Measurements from ENCODE around the gene RASAL2.

The RASAL2 gene

GRCh38 chr1:178456472-178456871, 362.6 kb downstream of the RASAL2 start:
- DNase-seq (ENCODE audit: low read depth in 3 of 3): no peak

GRCh38 chr1:178457651-178458050, 363.7 kb downstream of the RASAL2 start:
- DNase-seq (ENCODE audit: low read depth in 3 of 3): no peak

GRCh38 chr1:178458203-178458602, 364.3 kb downstream of the RASAL2 start:
- DNase-seq (ENCODE audit: low read depth in 3 of 3): no peak

GRCh38 chr1:178461104-178461503, 367.2 kb downstream of the RASAL2 start:
- no peak for DNase-seq (ENCODE audit: low read depth in 3 of 3)

GRCh38 chr1:178461701-178462100, 367.8 kb downstream of the RASAL2 start:
- DNase-seq (ENCODE audit: low read depth in 3 of 3): no peak

GRCh38 chr1:178464141-178464540, 370.2 kb downstream of the RASAL2 start:
- DNase-seq (ENCODE audit: low read depth in 3 of 3): no peak

- DNase-seq (ENCODE audit: low read depth in 3 of 3): no peak
Observed at GRCh38 chr1:178464566-178464965, 370.7 kb downstream of the RASAL2 start.

GRCh38 chr1:178465011-178465410, 371.1 kb downstream of the RASAL2 start:
- DNase-seq (ENCODE audit: low read depth in 3 of 3): no peak

GRCh38 chr1:178467837-178468236, 373.9 kb downstream of the RASAL2 start:
- no peak for DNase-seq (ENCODE audit: low read depth in 3 of 3)

- DNase-seq (ENCODE audit: low read depth in 3 of 3): no peak
Observed at GRCh38 chr1:178470411-178470960, 376.6 kb downstream of the RASAL2 start.

- DNase-seq (ENCODE audit: low read depth in 3 of 3): no peak
Observed at GRCh38 chr1:178472531-178472930, 378.6 kb downstream of the RASAL2 start.

- DNase-seq (ENCODE audit: low read depth in 3 of 3): no peak
Observed at GRCh38 chr1:178477373-178477772, 383.5 kb downstream of the RASAL2 start.

GRCh38 chr1:178477841-178478240, 383.9 kb downstream of the RASAL2 start:
- no peak for DNase-seq (ENCODE audit: low read depth in 3 of 3)

GRCh38 chr1:178483251-178483957, 389.5 kb downstream of the RASAL2 start:
- no peak for DNase-seq (ENCODE audit: low read depth in 3 of 3)

- no peak for DNase-seq (ENCODE audit: low read depth in 3 of 3)
Observed at GRCh38 chr1:178484698-178485225, 390.9 kb downstream of the RASAL2 start.

GRCh38 chr1:178485541-178485981, 391.7 kb downstream of the RASAL2 start:
- no peak for DNase-seq (ENCODE audit: low read depth in 3 of 3)

GRCh38 chr1:178486100-178487069, 392.5 kb downstream of the RASAL2 start:
- no peak for DNase-seq (ENCODE audit: low read depth in 3 of 3)

- DNase-seq (ENCODE audit: low read depth in 3 of 3): no peak
Observed at GRCh38 chr1:178487070-178487615, 393.2 kb downstream of the RASAL2 start.

- no peak for DNase-seq (ENCODE audit: low read depth in 3 of 3)
Observed at GRCh38 chr1:178488393-178488792, 394.5 kb downstream of the RASAL2 start.

- DNase-seq (ENCODE audit: low read depth in 3 of 3): no peak
Observed at GRCh38 chr1:178489399-178489798, 395.5 kb downstream of the RASAL2 start.

GRCh38 chr1:178490136-178490535, 396.2 kb downstream of the RASAL2 start:
- no peak for DNase-seq (ENCODE audit: low read depth in 3 of 3)

GRCh38 chr1:178490967-178491366, 397.1 kb downstream of the RASAL2 start:
- DNase-seq (ENCODE audit: low read depth in 3 of 3): no peak
